GM12878 (cell line): ENCODE results near the gene INO80.

Experiments
- CTCF ChIP-seq, 3 experiments: IDR thresholded peaks in 2 of 3; conservative IDR thresholded peaks in 1 of 3; 2 replicates each; pipeline ENCODE4 v1.5.1; 2011; ENCODE audit warnings: low read depth in 3 of 3, low read length in 3 of 3, mild to moderate bottlenecking in 3 of 3, control low read depth in 2 of 3, moderate library complexity in 2 of 3, inconsistent platforms in 1 of 3, mixed read lengths in 1 of 3; ENCODE audit not compliant: control insufficient read depth in 2 of 3, insufficient read depth in 1 of 3; ENCODE audit errors: extremely low read depth in 1 of 3
- JUND ChIP-seq: IDR thresholded peaks from 2 replicates; pipeline ENCODE4 v1.6.1; 2012; ENCODE audit warnings: low read depth, mild to moderate bottlenecking, low read length, improper control_type of control experiment, moderate library complexity
- NR2C2 ChIP-seq: IDR thresholded peaks from 2 replicates; pipeline ENCODE4 v1.6.1; 2011; ENCODE audit warnings: borderline replicate concordance, low read depth; ENCODE audit not compliant: control insufficient read depth, insufficient read length
- POLR2AphosphoS5 ChIP-seq: IDR thresholded peaks from 2 replicates; pipeline ENCODE4 v1.6.1; 2011; ENCODE audit warnings: mild to moderate bottlenecking, low read length, inconsistent platforms
- PRDM15 ChIP-seq: fragments of 450-650 bp; formaldehyde crosslinking; IDR thresholded peaks from 2 replicates; pipeline ENCODE4 v1.4.0; 2020; ENCODE audit warnings: mild to moderate bottlenecking, moderate library complexity
- RELB ChIP-seq: fragments of 450-650 bp; IDR thresholded peaks from 2 replicates; pipeline ENCODE4 v1.6.1; 2017; ENCODE audit warnings: low read depth, mild to moderate bottlenecking, moderate library complexity
- REST ChIP-seq: IDR thresholded peaks from 2 replicates; pipeline ENCODE4 v1.6.1; 2012; ENCODE audit warnings: mild to moderate bottlenecking, low read depth, low read length
- RFX5 ChIP-seq: IDR thresholded peaks from 2 replicates; pipeline ENCODE4 v1.6.1; 2011; ENCODE audit warnings: low read depth, low read length, improper control_type of control experiment
- SMAD5 ChIP-seq: IDR thresholded peaks from 2 replicates; pipeline ENCODE4 v1.6.1; 2016; ENCODE audit warnings: antibody characterized with exemption, low read depth
- YY1 ChIP-seq: IDR thresholded peaks from 2 replicates; pipeline ENCODE4 v1.6.1; 2011; ENCODE audit warnings: low read depth, mild to moderate bottlenecking, low read length

GRCh38 chr15:41151451-41152005 lies 35.4 kb upstream of the INO80 start:
- no peak for TF ChIP-seq CTCF (IDR thresholded peaks at IDR 0.05 in 2 of 3, conservative IDR thresholded peaks at IDR 0.05 in 1 of 3; ENCODE audit: control insufficient read depth in 2 of 3, extremely low read depth in 1 of 3, insufficient read depth in 1 of 3, low read depth in 3 of 3, low read length in 3 of 3)
- TF ChIP-seq POLR2AphosphoS5 = no peak
- TF ChIP-seq NR2C2 = no peak
- no peak for TF ChIP-seq PRDM15 (CRISPR knock-in tag)
- no peak for TF ChIP-seq RELB
- no peak for TF ChIP-seq JUND
- TF ChIP-seq YY1 = no peak
- no peak for TF ChIP-seq REST
- no peak for TF ChIP-seq RFX5
- TF ChIP-seq SMAD5 = no peak
